HepG2 (cell line): ENCODE results near the gene DCAF7. TPM values are rescaled to one million over a fixed set of nuclear protein-coding genes. Genes with fewer than 3 reads are reported as not detected.

Experiments used
- CEBPG ChIP-seq: IDR thresholded peaks from 2 replicates; pipeline ENCODE4 v1.6.1; 2016
- CHCHD3 ChIP-seq: sonication (generic); formaldehyde crosslinking; IDR thresholded peaks from 2 replicates; pipeline ENCODE4 v1.8.0; 2022; ENCODE audit warnings: mild to moderate bottlenecking, missing genetic modification reagents, moderate library complexity
- KDM1A ChIP-seq: IDR thresholded peaks from 2 replicates; pipeline ENCODE4 v1.6.1; 2016; ENCODE audit warnings: missing compliant biosample characterization
- MEIS2 ChIP-seq: sonication (generic); formaldehyde crosslinking; IDR thresholded peaks from 2 replicates; pipeline ENCODE4 v1.9.0; 2021; ENCODE audit warnings: mild to moderate bottlenecking, missing genetic modification reagents
- MTF2 ChIP-seq: sonication (generic); formaldehyde crosslinking; IDR thresholded peaks from 2 replicates; pipeline ENCODE4 v1.5.0; 2020; ENCODE audit warnings: missing genetic modification reagents, borderline replicate concordance
- NAIF1 ChIP-seq: sonication (generic); formaldehyde crosslinking; IDR thresholded peaks from 2 replicates; pipeline ENCODE4 v1.5.0; 2020; ENCODE audit warnings: mild to moderate bottlenecking, missing genetic modification reagents, borderline replicate concordance
- NFIB ChIP-seq: sonication (generic); formaldehyde crosslinking; IDR thresholded peaks from 2 replicates; pipeline ENCODE4 v1.9.0; 2021; ENCODE audit warnings: missing genetic modification reagents, mild to moderate bottlenecking, borderline replicate concordance
- SMARCE1 ChIP-seq: fragments of 450-650 bp; IDR thresholded peaks from 2 replicates; pipeline ENCODE4 v1.6.1; 2017; ENCODE audit warnings: borderline replicate concordance
- ZC3H13 ChIP-seq: sonication (generic); formaldehyde crosslinking; IDR thresholded peaks from 2 replicates; pipeline ENCODE4 v1.8.1; 2023; ENCODE audit warnings: mild to moderate bottlenecking, missing genetic modification reagents, moderate library complexity
- ZNF263 ChIP-seq: sonication (generic); formaldehyde crosslinking; IDR thresholded peaks from 2 replicates; pipeline ENCODE4 v1.4.0; 2020; ENCODE audit warnings: missing genetic modification reagents
- ZNF572 ChIP-seq: sonication (generic); formaldehyde crosslinking; IDR thresholded peaks from 2 replicates; pipeline ENCODE4 v1.5.1; 2020; ENCODE audit warnings: mild to moderate bottlenecking, missing genetic modification reagents
- polyA plus RNA-seq, 8 experiments: library from polyadenylated mRNA; depleted of rRNA in 3 of 8; stranded (reverse) in 7 of 8; unstranded in 1 of 8; fragments of >200 nt; fragmentation: Illumina TruSeq in 4 of 8; extraction: Trizol in 4 of 8; gene quantifications; 2 replicates each; pipeline versions ENCODE4 v1.2.1 to v1.2.3, GENCODE V29; 2011 to 2016; ENCODE audit warnings: low read depth in 4 of 8, missing spikeins in 1 of 8, mixed read lengths in 1 of 8; ENCODE audit not compliant: insufficient read depth in 1 of 8
- total RNA-seq, 5 experiments: library from RNA; depleted of rRNA; stranded (reverse); fragments of >200 nt; fragmentation: Illumina TruSeq; extraction: Trizol; gene quantifications; 2 replicates each; pipeline ENCODE4 v1.2.3, GENCODE V29; 2016; ENCODE audit warnings: low read depth in 1 of 5
- TF ChIP-seq, protein P1 (sequence below): sonication (generic); formaldehyde crosslinking; IDR thresholded peaks from 2 replicates; pipeline ENCODE4 v1.8.0; 2022; ENCODE audit warnings: missing genetic modification reagents, mild to moderate bottlenecking, inconsistent platforms, borderline replicate concordance
- TF ChIP-seq, protein P2 (sequence below): sonication (generic); formaldehyde crosslinking; IDR thresholded peaks from 2 replicates; pipeline ENCODE4 v1.9.0; 2021; ENCODE audit warnings: missing genetic modification reagents, borderline replicate concordance
- TF ChIP-seq, protein P3 (sequence below): sonication (generic); formaldehyde crosslinking; IDR thresholded peaks from 2 replicates; pipeline ENCODE4 v1.5.0; 2020; ENCODE audit warnings: mild to moderate bottlenecking, missing genetic modification reagents, moderate library complexity
- TF ChIP-seq, protein P4 (sequence below), 2 experiments: sonication (generic) in 1 of 2; formaldehyde crosslinking in 1 of 2; IDR thresholded peaks; 2 replicates each; pipeline versions ENCODE4 v1.5.1 to v1.6.1; 2011 to 2020; ENCODE audit warnings: borderline replicate concordance in 1 of 2, low read depth in 1 of 2, low read length in 1 of 2, mild to moderate bottlenecking in 1 of 2, missing genetic modification reagents in 1 of 2, moderate library complexity in 1 of 2
- TF ChIP-seq, protein P5 (sequence below): IDR thresholded peaks from 2 replicates; pipeline ENCODE4 v1.4.0; 2020; ENCODE audit warnings: mild to moderate bottlenecking, missing genetic modification reagents

DCAF7 gene
- total and polyA plus RNA-seq, 2 of the 13 experiments (the other 11 are each of a cell fraction or from before 2014, with no cell fraction given): 55.2 to 73.4 TPM

DNA sequence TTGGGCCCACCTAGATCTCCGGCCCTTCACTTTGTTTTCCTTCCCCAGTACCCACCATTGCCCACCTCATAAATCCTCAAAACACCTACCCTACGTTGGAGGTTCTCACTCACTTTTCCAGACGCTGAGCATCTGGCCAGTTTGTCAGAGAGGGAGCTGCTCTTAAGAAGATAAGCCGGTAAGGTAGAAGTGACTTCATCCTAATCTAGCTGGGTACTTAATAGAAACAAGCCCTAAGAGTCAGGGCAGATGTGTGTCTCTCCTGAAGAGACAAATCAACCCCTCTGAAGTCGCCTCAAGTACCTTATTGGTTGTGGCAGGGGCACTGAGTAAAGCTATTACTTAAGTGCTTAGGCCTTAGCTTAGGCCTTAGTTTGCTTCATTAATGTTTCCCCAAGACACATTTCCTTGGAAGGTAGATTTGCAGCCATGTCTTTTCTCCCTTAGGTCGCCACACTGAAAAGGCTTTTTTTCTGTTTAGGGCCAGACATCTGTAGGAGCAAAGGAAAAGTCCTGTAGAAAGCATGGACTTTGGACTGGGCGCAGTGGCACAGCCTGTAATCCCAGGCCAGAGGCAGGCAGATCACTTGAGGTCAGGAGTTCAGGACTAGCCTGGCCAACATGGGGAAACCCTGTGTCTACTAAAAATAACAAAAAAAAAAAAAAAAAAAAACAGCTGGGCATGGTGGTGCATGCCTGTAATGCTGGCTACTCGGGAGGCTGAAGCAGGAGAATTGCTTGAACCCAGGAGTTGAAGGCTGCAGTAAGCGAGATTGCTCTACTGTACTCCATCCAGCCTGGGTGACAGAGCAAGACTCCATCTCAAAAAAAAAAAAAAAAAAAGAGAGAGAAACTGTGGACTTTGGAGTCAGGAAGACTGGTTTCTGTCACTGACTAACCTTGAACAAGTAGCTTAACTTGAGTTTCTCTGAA is 51.4 kb downstream of the DCAF7 start (continued):
- TF ChIP-seq SMARCE1: no peak
- TF ChIP-seq MEIS2 (CRISPR knock-in tag): no peak
- no peak for TF ChIP-seq CEBPG (CRISPR knock-in tag)
- TF ChIP-seq MTF2 (CRISPR knock-in tag): no peak
- TF ChIP-seq, protein P1, sequence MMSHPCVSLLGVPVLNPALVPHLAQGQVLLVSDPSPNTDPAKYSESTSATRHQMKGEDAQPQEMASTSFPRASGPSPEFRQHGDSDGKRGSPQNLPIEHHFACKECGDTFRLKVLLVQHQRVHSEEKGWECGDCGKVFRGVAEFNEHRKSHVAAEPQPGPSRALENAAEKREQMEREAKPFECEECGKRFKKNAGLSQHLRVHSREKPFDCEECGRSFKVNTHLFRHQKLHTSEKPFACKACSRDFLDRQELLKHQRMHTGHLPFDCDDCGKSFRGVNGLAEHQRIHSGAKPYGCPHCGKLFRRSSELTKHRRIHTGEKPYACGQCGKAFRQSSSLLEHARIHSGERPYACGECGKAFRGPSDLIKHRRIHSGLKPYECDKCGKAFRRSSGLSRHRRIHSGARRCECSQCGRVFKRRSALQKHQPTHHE (CRISPR knock-in tag): no peak
- TF ChIP-seq CHCHD3 (CRISPR knock-in tag): no peak
- TF ChIP-seq, protein P2, sequence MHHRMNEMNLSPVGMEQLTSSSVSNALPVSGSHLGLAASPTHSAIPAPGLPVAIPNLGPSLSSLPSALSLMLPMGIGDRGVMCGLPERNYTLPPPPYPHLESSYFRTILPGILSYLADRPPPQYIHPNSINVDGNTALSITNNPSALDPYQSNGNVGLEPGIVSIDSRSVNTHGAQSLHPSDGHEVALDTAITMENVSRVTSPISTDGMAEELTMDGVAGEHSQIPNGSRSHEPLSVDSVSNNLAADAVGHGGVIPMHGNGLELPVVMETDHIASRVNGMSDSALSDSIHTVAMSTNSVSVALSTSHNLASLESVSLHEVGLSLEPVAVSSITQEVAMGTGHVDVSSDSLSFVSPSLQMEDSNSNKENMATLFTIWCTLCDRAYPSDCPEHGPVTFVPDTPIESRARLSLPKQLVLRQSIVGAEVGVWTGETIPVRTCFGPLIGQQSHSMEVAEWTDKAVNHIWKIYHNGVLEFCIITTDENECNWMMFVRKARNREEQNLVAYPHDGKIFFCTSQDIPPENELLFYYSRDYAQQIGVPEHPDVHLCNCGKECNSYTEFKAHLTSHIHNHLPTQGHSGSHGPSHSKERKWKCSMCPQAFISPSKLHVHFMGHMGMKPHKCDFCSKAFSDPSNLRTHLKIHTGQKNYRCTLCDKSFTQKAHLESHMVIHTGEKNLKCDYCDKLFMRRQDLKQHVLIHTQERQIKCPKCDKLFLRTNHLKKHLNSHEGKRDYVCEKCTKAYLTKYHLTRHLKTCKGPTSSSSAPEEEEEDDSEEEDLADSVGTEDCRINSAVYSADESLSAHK (CRISPR knock-in tag): no peak
- TF ChIP-seq, protein P3, sequence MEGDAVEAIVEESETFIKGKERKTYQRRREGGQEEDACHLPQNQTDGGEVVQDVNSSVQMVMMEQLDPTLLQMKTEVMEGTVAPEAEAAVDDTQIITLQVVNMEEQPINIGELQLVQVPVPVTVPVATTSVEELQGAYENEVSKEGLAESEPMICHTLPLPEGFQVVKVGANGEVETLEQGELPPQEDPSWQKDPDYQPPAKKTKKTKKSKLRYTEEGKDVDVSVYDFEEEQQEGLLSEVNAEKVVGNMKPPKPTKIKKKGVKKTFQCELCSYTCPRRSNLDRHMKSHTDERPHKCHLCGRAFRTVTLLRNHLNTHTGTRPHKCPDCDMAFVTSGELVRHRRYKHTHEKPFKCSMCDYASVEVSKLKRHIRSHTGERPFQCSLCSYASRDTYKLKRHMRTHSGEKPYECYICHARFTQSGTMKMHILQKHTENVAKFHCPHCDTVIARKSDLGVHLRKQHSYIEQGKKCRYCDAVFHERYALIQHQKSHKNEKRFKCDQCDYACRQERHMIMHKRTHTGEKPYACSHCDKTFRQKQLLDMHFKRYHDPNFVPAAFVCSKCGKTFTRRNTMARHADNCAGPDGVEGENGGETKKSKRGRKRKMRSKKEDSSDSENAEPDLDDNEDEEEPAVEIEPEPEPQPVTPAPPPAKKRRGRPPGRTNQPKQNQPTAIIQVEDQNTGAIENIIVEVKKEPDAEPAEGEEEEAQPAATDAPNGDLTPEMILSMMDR: no peak
- TF ChIP-seq NFIB (CRISPR knock-in tag): no peak
- TF ChIP-seq ZC3H13 (CRISPR knock-in tag): no peak
- no peak for TF ChIP-seq KDM1A (CRISPR knock-in tag)
- TF ChIP-seq, protein P4, sequence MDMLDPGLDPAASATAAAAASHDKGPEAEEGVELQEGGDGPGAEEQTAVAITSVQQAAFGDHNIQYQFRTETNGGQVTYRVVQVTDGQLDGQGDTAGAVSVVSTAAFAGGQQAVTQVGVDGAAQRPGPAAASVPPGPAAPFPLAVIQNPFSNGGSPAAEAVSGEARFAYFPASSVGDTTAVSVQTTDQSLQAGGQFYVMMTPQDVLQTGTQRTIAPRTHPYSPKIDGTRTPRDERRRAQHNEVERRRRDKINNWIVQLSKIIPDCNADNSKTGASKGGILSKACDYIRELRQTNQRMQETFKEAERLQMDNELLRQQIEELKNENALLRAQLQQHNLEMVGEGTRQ (IDR thresholded peaks at IDR 0.05; ENCODE audit: low read depth, low read length): no peak
- TF ChIP-seq, protein P4 (CRISPR knock-in tag; IDR thresholded peaks at IDR 0.05; ENCODE audit: borderline replicate concordance): no peak
- no peak for TF ChIP-seq NAIF1 (CRISPR knock-in tag)
- no peak for TF ChIP-seq ZNF263
- TF ChIP-seq ZNF572 (CRISPR knock-in tag): no peak
- TF ChIP-seq, protein P5, sequence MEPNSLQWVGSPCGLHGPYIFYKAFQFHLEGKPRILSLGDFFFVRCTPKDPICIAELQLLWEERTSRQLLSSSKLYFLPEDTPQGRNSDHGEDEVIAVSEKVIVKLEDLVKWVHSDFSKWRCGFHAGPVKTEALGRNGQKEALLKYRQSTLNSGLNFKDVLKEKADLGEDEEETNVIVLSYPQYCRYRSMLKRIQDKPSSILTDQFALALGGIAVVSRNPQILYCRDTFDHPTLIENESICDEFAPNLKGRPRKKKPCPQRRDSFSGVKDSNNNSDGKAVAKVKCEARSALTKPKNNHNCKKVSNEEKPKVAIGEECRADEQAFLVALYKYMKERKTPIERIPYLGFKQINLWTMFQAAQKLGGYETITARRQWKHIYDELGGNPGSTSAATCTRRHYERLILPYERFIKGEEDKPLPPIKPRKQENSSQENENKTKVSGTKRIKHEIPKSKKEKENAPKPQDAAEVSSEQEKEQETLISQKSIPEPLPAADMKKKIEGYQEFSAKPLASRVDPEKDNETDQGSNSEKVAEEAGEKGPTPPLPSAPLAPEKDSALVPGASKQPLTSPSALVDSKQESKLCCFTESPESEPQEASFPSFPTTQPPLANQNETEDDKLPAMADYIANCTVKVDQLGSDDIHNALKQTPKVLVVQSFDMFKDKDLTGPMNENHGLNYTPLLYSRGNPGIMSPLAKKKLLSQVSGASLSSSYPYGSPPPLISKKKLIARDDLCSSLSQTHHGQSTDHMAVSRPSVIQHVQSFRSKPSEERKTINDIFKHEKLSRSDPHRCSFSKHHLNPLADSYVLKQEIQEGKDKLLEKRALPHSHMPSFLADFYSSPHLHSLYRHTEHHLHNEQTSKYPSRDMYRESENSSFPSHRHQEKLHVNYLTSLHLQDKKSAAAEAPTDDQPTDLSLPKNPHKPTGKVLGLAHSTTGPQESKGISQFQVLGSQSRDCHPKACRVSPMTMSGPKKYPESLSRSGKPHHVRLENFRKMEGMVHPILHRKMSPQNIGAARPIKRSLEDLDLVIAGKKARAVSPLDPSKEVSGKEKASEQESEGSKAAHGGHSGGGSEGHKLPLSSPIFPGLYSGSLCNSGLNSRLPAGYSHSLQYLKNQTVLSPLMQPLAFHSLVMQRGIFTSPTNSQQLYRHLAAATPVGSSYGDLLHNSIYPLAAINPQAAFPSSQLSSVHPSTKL (CRISPR knock-in tag): peak; percentile 49; the same call in 1 of the 2 replicates
